HG02759 (cell line): ENCODE measurements around the gene ANXA2.
"Not testable (repeated sequence)": the region's sequence is repeated elsewhere in the genome, so short reads cannot be mapped to it uniquely, and the experiment has no call there.

Source experiments
- ATAC-seq: cut with Tn5 transposase; IDR thresholded peaks from one replicate; pipeline ENCODE4 v1.9.1; 2021; ENCODE audit warnings: mild to moderate bottlenecking, moderate library complexity; ENCODE audit not compliant: unreplicated experiment

Gene ANXA2

GRCh38 chr15:60397772-60398445 is at the start of gene ANXA2:
Gene ANXA2, minus strand, starts transcription at chr15:60397986. Its CDS starts 11,911 bp downstream, at chr15:60386075.
- peak; percentile 77 for ATAC-seq

GRCh38 chr15:60444289-60444912 is 46.6 kb upstream of the ANXA2 start:
- ATAC-seq, result no peak

- ATAC-seq, result no peak
Measured at GRCh38 chr15:60442763-60443162, 45.0 kb upstream of the ANXA2 start.

- no peak for ATAC-seq
Measured at GRCh38 chr15:60442031-60442650, 44.4 kb upstream of the ANXA2 start.

GRCh38 chr15:60441331-60441730 is 43.5 kb upstream of the ANXA2 start:
- ATAC-seq, result no peak

GRCh38 chr15:60438646-60439045 is 40.9 kb upstream of the ANXA2 start:
- ATAC-seq, result no peak

- ATAC-seq, result no peak
Measured at GRCh38 chr15:60428935-60429334, 31.1 kb upstream of the ANXA2 start.

- no peak for ATAC-seq
Measured at GRCh38 chr15:60426870-60427508, 29.2 kb upstream of the ANXA2 start.

- ATAC-seq, result no peak
Measured at GRCh38 chr15:60425461-60425860, 27.7 kb upstream of the ANXA2 start.

- ATAC-seq, result no peak
Measured at GRCh38 chr15:60424006-60424405, 26.2 kb upstream of the ANXA2 start.

GRCh38 chr15:60423537-60423936 is 25.8 kb upstream of the ANXA2 start:
- no peak for ATAC-seq

GRCh38 chr15:60421544-60421943 is 23.8 kb upstream of the ANXA2 start:
- no peak for ATAC-seq

GRCh38 chr15:60420203-60420716 is 22.5 kb upstream of the ANXA2 start:
- ATAC-seq, result no peak

GRCh38 chr15:60419753-60420152 is 22.0 kb upstream of the ANXA2 start:
- ATAC-seq, result no peak

- ATAC-seq, result no peak
Measured at GRCh38 chr15:60418096-60418495, 20.3 kb upstream of the ANXA2 start.

- no peak for ATAC-seq
Measured at GRCh38 chr15:60417112-60417511, 19.3 kb upstream of the ANXA2 start.

GRCh38 chr15:60416484-60416883 is 18.7 kb upstream of the ANXA2 start:
- ATAC-seq, result no peak

- no peak for ATAC-seq
Measured at GRCh38 chr15:60414016-60414682, 16.4 kb upstream of the ANXA2 start.

- no peak for ATAC-seq
Measured at GRCh38 chr15:60413231-60413824, 15.5 kb upstream of the ANXA2 start.

- ATAC-seq, result not testable (repeated sequence)
Measured at GRCh38 chr15:60412807-60413206, 15.0 kb upstream of the ANXA2 start.
